HG03039 (cell line): ENCODE data around the gene NAPA.

Experiments
- ATAC-seq: cut with Tn5 transposase; IDR thresholded peaks from one replicate; pipeline ENCODE4 v1.9.1; 2021; ENCODE audit warnings: mild to moderate bottlenecking, moderate library complexity; ENCODE audit not compliant: unreplicated experiment

NAPA gene

DNA sequence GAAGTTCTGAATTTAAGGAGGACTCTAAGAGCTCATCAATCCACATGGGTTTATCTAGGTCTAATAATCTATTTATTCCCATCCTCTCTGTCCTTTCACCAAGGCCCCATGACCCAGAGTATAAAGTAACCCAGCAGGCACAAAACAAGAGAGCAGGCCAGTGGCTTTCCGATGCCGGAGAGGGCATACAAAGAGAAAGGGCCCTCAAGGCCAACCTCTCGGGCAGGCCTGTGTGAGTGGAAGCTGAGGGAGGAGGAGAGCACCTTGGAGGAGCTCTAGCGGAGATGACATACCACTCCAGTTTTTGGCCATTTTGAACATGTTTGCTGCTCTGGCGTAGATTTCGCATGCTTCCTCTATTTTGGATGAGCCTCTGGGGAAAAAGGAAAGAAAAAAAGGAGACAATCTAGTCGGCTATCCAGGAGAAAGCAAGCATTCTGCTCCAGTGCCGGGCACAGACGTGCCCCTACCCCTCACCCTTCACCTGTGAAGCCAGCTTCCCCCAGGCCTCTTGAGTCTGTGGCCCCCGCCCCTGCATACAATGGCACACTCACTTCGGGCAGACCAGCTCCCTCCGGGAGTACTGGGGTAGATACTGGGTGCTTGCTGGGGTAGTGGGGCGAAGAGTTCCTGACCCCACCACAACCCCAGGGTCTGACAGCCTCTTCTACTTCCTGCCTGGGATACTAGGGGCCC lies 11.6 kb downstream of the NAPA start:
- ATAC-seq: no peak

DNA sequence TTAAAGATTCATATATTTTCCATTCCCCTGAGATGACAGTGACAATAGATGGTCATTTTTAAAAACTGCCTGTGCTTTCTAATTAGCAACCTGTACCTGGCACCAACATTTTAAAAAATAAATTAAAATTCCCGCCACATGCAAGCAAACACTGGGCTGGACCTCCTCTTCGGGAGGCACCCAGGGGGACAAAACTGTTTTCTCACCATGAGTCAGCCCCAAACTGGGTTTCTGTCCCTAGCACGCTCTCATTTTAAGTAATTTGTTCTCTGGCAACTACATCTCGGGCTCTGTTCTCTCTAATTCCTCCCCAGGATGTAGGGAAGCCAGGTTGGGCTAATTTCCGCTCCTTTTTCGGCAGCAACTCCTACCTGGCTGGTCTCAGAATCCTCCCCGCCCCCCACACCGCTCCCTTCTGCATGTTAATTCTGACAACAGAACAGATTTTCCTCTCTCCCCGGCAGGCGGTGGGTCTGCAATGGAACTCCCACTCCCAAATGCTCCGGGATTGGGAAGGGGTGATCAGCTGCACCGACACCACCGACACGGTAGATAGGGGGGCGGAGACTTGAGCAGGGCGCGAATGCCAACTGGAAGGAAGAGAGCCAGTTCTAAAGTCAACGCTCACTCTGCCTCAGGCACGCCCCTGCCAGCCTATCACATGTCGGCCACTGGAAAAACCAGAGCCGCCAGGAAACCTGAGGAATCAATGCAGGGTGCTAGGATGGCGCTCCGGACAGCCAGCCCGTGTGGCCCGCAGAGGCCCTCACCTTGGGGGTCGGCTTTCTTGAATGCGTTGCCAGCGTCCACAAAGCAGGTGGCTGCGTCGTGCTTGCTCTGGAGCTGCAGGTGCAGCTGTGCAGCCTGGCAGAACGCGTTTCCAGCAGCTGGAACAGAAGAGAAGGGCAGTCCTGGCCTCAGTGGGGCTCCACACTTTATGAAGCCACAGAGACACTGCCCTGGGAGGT lies 14.7 kb downstream of the NAPA start:
- no peak for ATAC-seq

DNA sequence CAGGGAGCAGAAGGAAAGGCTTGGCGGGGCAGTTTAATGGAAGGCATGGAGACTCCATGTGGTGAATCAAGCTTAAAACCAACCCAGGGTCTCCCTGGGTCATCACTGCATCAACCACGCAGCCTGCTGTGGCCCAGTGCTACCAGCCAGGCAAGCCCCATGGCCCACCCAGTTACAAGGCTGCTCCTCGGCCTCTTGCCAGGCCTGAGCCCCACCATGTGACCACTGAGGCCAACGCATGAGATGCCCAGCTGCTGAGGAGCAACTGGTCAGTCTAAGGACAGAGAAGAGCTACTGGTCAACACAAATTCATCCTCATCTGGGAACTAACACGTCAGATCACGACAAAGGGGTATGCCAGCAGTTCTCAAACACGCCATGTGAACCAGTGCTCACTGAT lies 15.5 kb downstream of the NAPA start:
- ATAC-seq: no peak

DNA sequence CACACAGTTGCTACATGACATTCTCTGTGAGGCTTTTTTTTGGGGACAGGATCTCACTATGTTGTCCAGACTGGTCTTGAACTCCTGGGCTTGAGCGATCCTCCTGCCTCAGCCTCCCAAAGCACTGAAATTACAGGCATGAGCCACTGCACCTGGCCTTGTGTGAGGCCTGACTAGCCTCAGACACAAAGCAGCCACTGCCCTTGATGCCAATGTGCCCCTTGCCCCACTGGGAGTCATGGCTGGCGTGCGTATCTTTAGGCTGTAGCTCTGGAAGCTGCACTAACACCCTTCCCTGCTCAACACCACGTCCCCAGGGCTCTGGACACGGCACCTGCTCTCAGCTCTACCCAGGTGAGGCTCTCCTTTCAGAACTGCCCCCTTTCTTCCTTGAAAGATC lies 16.3 kb downstream of the NAPA start:
- ATAC-seq: no peak

DNA sequence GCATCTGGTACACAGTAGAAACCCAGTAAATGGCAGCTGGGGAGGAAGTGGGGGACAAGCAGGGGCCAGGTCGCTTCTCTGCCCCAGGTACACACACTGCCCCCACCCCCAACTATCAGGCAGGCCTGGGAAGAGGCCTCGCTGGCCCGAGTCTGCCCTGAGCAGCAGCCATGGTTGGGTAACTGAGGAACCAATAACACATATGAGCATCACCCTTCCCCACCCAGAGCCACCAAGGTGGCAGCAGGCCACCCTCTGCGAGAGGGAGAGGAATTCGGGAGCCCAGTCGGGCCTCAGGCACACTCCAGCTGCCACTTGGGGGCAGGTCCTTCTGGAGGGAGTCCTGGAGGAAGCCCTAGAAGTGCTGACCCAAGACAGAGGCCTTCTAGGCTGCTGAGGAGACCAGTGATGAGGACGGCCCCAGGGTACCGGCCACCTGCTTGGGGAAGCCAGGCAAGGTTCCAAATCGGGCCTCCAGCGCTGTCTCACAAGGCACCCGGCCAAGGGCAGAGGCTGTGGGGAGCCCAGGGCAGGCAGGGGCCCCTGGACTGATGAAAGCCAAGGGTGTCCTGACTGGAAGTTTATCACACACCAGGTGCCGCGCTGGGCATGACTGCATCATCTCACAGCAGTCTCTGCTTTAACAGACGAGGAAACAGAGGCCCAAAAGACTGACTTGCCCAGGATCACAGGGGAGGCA lies 16.9 kb downstream of the NAPA start:
- ATAC-seq: no peak

DNA sequence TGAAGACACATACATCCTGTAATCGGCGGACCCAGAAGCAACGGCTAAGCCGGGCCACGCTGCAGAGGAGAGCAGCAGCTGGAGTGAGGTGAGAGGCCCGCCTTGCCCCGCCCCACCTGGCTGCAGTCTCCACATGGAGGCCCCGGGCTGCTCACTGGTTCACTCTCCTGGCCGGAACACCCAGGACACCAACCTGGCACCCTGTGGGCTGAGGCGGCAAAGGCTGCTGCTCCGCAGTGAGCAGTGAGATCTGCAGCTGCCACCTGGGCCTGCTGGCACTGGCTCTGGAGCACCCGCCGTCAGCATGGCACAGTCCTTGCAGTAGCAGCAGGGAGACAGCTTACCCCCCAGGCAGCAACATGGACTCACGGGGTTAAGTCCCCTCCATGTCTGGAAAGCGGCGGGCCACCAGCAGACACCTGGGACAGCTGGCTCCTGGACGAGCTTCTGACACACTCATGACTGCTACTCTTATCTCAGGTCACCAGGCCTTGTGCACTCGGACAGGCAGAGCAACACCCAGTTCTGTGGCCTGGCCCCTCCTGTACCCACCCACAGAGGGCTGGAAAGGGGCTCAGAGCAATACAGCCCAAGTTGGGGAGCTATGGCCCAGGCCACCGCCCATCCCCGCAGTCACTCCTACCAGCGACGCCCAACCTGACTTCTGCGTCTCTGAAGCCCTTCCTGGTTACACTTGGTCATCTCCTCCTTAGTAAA lies 17.7 kb downstream of the NAPA start:
- ATAC-seq: no peak

DNA sequence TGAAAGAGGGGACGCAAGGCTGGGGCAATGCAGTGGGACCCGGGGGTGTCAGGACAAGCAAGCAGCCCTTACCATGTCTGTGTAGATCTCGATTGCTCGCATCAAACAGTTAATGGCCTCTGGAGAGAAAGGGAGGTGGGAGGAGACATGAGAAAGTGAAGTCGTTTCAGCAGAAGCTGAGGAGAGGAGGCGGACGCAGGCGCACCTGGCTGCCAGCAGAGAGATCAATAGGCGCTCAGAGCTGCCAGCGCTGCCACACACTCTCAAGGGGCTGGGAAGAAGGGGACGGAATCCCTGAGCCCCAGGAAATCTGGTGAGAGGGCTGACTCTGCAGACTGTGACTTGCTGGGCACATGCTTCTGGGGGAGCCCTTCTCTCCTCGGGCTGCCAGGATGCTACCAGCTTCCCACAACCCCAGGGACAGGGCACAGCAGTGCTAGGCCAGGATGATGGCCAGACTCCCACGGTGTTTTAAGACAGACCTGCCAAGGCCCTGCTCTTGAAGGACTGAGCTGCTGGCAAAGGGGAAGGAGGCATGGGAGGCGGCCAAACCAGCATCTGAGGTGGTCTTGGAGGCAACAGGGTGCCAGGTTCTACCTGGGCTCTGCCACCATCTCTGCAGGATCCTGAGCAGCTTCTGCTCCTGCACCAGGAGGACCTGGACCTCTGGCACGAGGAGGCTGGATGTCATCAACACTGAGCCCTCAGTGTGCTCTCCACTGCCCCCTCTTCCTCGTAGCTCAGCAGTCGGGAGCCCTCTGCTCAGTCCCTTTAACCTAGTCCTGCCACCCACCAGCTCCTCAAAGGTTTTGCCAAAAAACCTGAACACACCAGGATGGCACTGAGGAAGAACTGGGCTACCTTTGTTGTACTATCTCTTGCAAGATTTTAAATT lies 19.1 kb downstream of the NAPA start:
- ATAC-seq: no peak

DNA sequence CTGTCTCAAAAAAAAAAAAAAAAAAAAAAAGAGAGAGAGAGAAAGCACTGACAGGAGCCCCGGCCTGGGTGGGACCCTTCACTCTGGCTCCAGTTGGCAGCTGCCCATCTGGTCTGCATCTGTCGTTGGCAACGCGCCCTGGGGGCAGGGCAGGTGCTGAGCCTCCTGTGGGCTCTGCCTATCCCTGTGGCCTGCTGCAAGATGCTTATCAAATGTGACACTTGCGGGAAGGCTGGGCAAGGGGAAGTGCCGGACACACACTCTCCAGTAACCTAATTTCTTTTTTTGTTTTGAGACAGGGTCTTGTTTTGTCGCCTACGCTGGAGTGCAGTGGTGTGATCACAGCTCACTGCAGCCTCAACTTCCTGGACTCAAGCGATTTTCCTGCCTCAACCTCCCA lies 20.1 kb downstream of the NAPA start:
- ATAC-seq: no peak

DNA sequence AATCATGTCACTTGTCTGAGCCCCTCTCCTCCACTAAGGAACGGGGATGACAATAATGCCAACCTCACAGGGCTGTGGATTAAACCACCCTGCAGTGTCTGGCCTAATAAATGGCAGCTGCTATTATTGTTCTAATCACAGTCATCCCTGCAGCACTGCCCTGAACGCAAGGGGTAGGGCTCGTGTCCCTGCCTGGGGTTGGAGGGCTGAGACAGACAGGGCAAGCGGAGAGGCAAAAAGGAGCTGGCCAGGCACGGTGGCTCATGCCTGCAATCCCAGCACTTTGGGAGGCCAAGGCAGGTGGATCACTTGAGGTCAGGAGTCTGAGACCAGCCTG lies 20.7 kb downstream of the NAPA start:
- ATAC-seq: no peak

DNA sequence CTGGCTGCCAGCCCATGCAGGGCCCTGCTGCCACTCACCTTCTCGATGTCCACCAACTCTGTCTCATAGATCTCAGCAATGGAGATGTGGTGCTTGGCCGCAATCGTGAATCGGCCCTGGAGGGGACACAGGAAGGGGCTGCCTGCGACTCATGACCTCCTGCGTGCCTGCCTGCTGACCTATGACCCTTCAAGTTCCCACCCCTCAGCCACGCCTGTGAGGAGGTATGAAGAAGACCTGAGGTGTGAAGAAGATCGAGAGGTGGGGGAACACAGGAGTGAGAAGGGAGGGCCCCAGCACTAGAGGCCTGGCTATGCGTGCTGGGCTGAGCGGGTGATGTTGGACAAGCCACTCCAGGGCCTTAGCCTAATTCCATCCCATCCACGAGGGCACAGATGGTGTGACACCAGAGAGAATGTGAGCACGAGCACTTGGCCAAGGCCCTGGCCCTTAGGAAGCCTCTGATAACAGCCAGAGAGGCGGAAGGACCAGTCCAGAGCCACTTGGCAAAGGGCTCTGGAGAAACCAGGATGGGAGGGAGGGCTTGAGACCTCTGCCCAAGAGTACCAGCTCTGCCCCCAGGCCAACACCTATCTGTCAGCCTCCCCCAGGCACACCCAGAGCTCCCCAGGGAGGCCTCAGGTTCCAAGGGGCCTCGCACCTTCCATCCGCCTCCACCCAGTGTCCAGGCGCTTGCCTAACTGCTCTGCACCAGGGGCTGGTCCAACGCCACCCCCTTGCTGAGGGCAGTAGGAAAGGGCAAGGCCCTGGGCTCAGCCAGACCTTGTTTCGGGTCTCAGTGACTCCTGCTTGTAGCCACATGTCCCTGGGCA lies 21.3 kb downstream of the NAPA start:
- ATAC-seq: no peak

DNA sequence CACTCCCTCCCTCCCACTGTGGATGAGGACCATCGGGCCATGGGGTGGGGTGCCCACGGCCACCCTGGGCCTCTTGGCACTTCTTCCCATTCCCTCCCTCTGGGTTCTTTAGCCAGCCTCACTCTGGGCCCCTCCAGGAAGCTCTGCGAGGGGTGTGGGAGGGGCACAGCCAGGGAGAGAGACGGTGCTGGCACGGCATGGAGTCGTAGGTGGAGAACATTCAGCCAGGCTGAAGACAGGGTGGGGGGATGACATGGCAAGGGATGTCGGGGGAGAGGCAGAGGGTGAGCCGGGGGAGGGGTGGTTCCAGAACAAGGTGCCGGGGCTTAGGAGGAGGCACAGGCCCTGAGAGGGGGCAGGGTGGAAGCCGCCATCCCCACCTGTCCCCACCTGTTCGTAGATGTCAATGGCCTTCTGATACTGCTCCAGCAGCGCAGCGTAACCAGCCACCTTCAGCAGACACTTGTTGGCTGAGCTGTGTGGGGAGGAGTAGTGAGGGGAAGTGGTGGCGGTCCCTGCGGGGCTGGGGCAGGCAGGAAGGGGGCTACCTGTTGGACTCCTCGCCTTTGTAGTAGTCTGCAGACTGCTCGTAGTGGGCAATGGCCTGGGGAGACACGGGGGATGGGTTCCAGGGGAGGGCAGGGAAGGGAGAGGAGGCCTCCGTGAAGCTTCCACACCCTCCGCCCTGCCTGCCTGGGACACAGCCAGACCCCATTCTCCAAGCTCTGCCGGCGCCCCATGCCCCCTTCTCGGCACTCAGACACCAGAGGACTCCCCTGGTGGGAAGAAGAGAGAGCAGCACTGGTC lies 22.1 kb downstream of the NAPA start:
- no peak for ATAC-seq

DNA sequence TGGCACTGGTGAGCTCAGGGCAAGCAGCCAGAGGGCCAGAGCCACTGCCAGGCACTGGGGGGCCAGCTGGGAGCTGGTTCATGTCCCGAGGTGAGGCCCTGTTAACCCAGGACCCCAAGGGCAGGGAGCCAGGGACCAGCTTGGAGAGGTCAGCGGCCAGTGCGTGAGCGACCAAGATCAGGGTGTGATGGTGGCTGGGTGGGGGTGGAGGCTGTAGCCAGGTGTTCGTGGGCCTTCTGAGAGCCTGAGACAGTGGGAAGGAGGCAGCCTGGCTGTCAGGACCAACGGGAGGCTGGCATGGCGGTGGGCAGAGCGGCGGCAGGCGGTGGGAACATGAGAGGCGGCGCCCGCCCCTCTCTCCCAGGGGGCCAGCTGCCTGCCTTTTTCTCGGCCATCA lies 22.7 kb downstream of the NAPA start:
- ATAC-seq: no peak

DNA sequence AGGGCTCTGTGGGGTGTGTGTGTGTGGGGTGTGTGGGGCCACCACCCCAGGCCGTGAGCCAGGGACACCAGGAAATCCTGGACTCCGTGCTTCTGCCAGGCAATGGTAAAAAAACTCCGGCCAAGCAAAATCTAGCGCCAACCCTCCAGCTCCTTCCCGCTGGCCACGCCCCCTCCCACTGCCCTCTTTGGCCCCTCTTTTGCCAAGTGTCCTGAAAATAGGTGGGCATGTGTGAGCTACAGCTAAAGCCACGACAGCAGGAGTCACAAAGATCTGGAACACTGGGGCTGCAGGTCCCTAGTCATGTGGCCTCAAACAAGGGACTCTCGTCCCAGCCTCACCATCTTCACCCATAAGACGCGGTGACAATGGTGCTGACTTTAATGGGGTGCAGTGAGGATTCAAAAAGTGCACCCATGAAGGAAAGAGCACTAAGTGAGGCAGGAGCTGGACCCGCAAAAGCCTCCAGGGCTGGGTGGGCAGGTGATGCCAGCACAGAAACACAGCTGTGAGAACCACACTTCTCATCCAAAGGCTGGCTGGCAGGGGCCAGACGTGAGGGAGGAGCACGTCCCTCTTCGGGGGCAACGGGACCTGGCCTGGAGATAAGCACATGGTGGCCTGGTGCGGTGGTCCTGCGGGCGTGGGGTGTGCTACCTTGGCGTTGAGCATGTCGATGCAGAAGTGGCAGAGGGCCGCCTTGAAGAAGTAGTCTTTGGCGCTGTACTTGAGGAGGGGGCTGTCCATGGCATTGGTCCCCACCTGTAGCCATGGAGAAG lies 23.3 kb downstream of the NAPA start:
- ATAC-seq: no peak

DNA sequence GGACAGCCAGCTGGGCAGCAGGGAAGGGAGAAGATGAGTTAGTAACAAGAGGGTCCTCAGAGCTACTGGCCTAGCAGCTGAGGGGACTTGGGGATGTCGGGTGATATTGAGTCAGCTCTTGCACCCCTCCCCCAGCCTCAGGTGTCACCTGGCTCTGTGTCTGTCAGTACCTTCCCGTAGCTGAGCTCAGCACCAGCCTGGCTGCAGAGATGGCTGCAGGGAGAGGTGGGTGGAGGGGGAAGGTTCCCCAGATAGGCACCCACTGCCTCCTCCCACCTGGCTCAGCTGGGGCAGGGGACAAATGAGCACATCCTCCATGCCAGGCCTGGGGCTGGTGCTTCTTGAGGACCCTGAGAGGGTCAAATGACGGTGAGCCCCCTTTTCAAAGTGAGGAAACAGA lies 24.0 kb downstream of the NAPA start:
- no peak for ATAC-seq

DNA sequence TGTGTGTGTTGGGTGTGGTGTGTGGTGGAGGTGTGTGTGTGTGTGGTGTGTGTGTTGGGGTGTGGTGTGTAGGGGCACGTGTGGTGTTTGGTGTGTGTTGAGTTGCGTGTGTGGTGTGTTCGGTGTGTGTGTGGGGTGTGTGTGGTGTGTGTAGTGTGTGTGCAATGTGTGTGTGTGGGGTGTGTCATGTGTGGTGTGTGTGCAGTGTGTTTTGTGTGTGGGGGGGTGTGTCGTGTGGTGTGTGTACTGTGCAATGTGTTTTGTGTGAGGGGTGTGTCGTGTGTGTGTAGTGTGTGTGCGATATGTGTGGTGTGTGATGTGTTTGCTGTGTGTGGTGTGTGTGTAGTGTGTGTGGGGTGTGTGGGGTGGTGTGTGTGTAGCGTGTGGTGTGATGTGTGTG lies 24.8 kb downstream of the NAPA start:
- no peak for ATAC-seq

DNA sequence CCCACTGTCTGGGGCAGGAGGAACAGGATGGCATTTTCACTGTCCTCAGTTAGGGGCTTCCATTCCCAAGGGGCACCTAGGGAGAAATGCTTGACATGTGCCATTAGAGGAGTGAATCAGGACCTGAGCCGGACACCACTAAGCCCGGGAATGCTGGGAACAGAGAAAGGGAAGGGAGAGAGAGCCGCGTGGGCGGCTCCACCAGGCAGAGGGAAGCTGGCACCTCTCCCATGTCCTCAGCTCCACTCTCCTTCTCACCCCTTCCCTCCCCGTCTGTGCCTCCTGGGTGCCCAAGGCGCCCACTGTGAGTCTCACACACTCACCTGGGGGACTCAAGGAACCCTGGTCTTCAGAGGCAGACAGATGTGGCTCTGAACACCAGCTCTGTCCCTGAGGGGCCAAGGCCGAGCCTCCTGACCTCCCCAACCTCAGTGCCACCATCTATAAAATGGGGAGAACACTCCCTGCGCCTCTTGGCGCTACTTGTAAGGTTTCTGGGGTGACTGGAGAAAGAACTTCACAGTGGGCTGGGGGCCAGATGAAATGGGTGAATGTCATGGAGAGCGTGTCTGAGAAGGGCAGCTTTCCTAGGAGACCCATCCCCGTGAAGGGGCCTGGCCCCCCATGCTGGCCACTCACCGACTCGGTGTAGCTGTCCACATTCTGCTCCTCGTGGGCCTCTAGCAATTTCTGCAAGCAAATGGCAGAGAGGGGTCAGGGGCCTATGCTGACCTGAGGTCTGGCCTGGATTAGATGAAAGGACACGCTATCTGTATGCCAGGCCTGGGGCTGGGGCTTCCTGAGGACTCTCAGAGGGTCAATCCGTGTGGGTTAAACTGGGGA lies 25.6 kb downstream of the NAPA start:
- ATAC-seq: no peak
